Measurements from ENCODE around the gene TRIM3. TPM values are rescaled to one million over a fixed set of nuclear protein-coding genes. Genes with fewer than 3 reads are reported as not detected.

Gene TRIM3
- total and polyA plus RNA-seq, 2 of the 8 experiments (the other 6 are each of a cell fraction or from before 2014, with no cell fraction given) = 10.7 to 14.3 TPM

DNA sequence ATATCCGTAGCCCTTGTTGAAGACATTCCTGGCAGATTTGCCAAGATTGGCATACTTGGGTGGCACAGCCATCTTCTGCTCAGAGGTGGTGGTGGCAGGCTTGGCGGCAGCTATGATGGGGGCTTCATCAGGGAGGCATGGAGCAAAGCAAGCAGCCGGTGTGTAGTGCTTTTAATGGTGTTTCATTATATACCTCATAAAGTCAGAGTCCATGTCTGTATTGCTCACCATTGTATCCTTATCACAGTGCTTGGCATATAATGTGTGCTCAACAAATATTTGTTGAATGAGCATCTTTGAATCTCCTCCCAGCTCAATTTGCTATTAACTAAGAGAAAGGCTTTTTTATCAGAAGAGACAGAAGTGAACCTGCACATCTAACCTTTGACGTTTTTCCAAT lies 15.6 kb upstream of the TRIM3 start:
- H3K23ac ChIP-seq (ENCODE audit: insufficient read length) = no peak overlapping the region
- H3K36me3 ChIP-seq (ENCODE audit: control insufficient read depth in 2 of 4, insufficient read depth in 4 of 4, low read length in 3 of 4) = peaks cover 4 to 30% (median 19%) of the 10 kb centered on the region in 4 experiments; a peak in 7 of 8 replicates
- H2BK15ac ChIP-seq (ENCODE audit: low read length) = no peak overlapping the region
- H2AK5ac ChIP-seq (ENCODE audit: low read depth, low read length) = no peak overlapping the region
- POLR2A ChIA-PET (ENCODE audit: partially characterized antibody) = interaction anchor here (1.1 to 2.8 kb wide), 5 partner anchors 9 to 18 kb away, joined by 4 to 8 read pairs (median 5); no protein-coding TSS in a partner anchor
- H3K4ac ChIP-seq (replicated peaks; ENCODE audit: insufficient read length, low read depth, low read length) = no peak overlapping the region
- no peak overlapping the region for H3K18ac ChIP-seq (ENCODE audit: extremely low read depth, low read length)
- H4K20me1 ChIP-seq (replicated peaks in 1 of 2; ENCODE audit: control insufficient read depth in 1 of 2, insufficient read depth in 2 of 2, low read length in 2 of 2) = peaks cover 0 to 7% of the 10 kb centered on the region in 2 experiments
- no peaks in the 10 kb centered on the region for H3K23me2 ChIP-seq (ENCODE audit: low read depth, low read length)
- H2BK12ac ChIP-seq (ENCODE audit: low read depth, low read length) = no peak overlapping the region
- no peak overlapping the region for H3K4me2 ChIP-seq (ENCODE audit: insufficient read depth in 1 of 2, low read depth in 2 of 2, low read length in 2 of 2)
- H3K27ac ChIP-seq (ENCODE audit: low read depth, low read length) = no peak overlapping the region
- H2AFZ ChIP-seq (ENCODE audit: low read length) = no peak overlapping the region
- FAIRE-seq = no peak
- no peak overlapping the region for H2BK120ac ChIP-seq (replicated peaks; ENCODE audit: low read depth, low read length)
- no peak overlapping the region for H4K8ac ChIP-seq (ENCODE audit: extremely low read depth, insufficient read depth, low read length)
- no peaks in the 10 kb centered on the region for H3K79me1 ChIP-seq (ENCODE audit: low read depth, low read length)
- no peak overlapping the region for H2BK20ac ChIP-seq (ENCODE audit: low read length)
- H3K4me1 ChIP-seq (replicated peaks in 1 of 4; ENCODE audit: control insufficient read depth in 3 of 4, insufficient read depth in 4 of 4, low read length in 3 of 4) = no peaks in the 10 kb centered on the region
- no peak overlapping the region for H4K5ac ChIP-seq (ENCODE audit: insufficient read length, low read depth, low read length)
- no peak overlapping the region for H3K56ac ChIP-seq (replicated peaks; ENCODE audit: insufficient read length, low read depth, low read length)
- no peak overlapping the region for H2BK5ac ChIP-seq (ENCODE audit: low read depth, low read length)
- H3K14ac ChIP-seq (ENCODE audit: insufficient read length) = no peak overlapping the region
- H4K91ac ChIP-seq (replicated peaks; ENCODE audit: insufficient read length, low read length) = no peak overlapping the region
- no peaks in the 10 kb centered on the region for H3K9me3 ChIP-seq (ENCODE audit: insufficient read depth in 2 of 2, low read depth in 1 of 2, low read length in 1 of 2)
- 87% methylated on average over 4 of the region's 4 CpGs; no CpG with 5 or more reads in 1 of the 2 experiments for WGBS, 2 experiments (ENCODE audit: extremely low coverage in 1 of 2, insufficient coverage in 1 of 2, insufficient read length in 1 of 2, insufficient replicate concordance in 2 of 2, low coverage in 1 of 2, low lambda C conversion rate in 2 of 2, missing lambda C conversion rate in 1 of 2)
- no peak overlapping the region for H3K4me3 ChIP-seq (ENCODE audit: extremely low read depth in 1 of 4, insufficient read depth in 2 of 4, low read depth in 3 of 4, low read length in 4 of 4)
- DNase-seq (ENCODE audit: low read depth in 1 of 2, low spot score in 2 of 2) = no peak
- H3K27me3 ChIP-seq (replicated peaks in 1 of 4; ENCODE audit: control insufficient read depth in 3 of 4, extremely low read depth in 1 of 4, insufficient read depth in 3 of 4, low read length in 3 of 4) = no peaks in the 10 kb centered on the region
- CTCF ChIA-PET (ENCODE audit: partially characterized antibody) = interaction anchor here (0.8 to 2.3 kb wide), 11 partner anchors 8 to 110 kb away, joined by 3 to 8 read pairs (median 4); partner anchors contain the start of genes DNHD1 and TIMM10B
- TF ChIP-seq CEBPB (IDR thresholded peaks at IDR 0.05; ENCODE audit: low read depth, low read length) = no peak
- no peaks in the 10 kb centered on the region for H3K79me2 ChIP-seq (ENCODE audit: control insufficient read depth in 1 of 2, insufficient read depth in 2 of 2, low read length in 2 of 2)
- no peak overlapping the region for H3K9ac ChIP-seq (replicated peaks in 1 of 4; ENCODE audit: extremely low read depth in 1 of 4, low read depth in 3 of 4, low read length in 3 of 4)

Measured in H1 (cell line).